ENCODE measurements around the gene CDK5RAP2.

DNA sequence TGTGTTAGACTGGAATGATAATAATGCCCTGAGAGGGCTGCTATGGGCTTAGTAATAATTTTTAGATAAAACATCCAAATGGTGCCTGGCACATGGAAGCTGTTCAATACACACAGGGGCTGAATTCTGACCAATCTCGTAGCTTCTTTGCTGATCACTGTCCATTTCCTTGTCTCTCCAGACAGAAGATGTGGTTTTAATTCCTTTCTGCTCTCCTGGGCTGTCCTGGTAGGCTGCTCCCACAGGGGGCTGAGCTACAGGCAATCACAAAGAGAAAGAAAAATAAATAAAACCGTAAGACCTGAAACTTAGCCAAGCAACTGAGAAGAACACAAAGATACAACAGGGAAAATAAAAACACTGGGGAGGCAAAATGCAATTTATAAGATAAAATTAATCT, 136.5 kb downstream of the CDK5RAP2 start:
- TF ChIP-seq, protein P1, sequence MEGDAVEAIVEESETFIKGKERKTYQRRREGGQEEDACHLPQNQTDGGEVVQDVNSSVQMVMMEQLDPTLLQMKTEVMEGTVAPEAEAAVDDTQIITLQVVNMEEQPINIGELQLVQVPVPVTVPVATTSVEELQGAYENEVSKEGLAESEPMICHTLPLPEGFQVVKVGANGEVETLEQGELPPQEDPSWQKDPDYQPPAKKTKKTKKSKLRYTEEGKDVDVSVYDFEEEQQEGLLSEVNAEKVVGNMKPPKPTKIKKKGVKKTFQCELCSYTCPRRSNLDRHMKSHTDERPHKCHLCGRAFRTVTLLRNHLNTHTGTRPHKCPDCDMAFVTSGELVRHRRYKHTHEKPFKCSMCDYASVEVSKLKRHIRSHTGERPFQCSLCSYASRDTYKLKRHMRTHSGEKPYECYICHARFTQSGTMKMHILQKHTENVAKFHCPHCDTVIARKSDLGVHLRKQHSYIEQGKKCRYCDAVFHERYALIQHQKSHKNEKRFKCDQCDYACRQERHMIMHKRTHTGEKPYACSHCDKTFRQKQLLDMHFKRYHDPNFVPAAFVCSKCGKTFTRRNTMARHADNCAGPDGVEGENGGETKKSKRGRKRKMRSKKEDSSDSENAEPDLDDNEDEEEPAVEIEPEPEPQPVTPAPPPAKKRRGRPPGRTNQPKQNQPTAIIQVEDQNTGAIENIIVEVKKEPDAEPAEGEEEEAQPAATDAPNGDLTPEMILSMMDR (IDR thresholded peaks at IDR 0.05), result no peak
- no peak for TF ChIP-seq POLR2A (IDR thresholded peaks at IDR 0.05)

All from vagina (tissue), 2 donors.